Measurements from ENCODE around the gene GPC6.

Gene GPC6

DNA sequence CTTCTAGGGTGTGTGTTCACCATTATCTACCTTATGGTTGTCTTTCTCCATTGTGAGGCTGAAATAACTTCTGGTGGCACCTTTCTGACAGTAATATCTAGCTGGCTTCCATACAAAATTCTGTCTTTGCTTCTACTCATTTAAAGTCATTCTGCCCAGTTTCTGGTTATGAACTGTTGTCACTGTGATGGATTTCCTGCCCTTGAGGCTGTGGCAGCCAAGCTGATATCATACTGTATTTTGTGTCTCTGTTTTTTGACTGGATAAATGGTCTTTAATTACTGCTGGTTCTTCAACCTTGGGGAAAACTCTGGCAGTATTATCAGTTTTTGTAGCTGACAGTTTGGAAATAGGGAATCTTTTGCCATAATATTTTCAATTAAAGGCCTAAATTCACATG lies 233.4 kb downstream of the GPC6 start:
- no peak for DNase-seq (ENCODE audit: extremely low read depth, low read depth)
- TF ChIP-seq, protein P1, sequence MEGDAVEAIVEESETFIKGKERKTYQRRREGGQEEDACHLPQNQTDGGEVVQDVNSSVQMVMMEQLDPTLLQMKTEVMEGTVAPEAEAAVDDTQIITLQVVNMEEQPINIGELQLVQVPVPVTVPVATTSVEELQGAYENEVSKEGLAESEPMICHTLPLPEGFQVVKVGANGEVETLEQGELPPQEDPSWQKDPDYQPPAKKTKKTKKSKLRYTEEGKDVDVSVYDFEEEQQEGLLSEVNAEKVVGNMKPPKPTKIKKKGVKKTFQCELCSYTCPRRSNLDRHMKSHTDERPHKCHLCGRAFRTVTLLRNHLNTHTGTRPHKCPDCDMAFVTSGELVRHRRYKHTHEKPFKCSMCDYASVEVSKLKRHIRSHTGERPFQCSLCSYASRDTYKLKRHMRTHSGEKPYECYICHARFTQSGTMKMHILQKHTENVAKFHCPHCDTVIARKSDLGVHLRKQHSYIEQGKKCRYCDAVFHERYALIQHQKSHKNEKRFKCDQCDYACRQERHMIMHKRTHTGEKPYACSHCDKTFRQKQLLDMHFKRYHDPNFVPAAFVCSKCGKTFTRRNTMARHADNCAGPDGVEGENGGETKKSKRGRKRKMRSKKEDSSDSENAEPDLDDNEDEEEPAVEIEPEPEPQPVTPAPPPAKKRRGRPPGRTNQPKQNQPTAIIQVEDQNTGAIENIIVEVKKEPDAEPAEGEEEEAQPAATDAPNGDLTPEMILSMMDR (IDR thresholded peaks at IDR 0.05; ENCODE audit: low read depth, low read length, missing control alignments) = no peak
- no peak overlapping the region for H3K4me3 ChIP-seq (replicated peaks; ENCODE audit: low read depth, low read length)

DNA sequence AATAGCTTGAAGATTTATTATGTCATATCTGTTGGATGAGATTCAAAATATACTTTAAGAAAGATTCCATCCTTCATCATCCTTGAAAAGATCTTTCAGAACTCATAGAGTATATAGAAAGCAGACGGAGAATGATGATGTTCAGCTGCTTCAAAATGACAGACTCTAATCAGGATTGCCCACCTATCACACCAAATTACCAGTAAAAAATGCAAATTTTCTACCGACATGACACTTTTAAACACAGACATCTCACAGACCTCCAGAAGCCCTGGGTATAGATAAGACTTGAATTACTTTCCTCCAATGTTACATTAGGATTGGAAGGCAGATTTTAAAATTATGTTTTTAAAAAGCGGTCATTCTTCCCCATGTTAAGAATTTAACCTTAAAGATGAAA lies 235.5 kb downstream of the GPC6 start:
- TF ChIP-seq, protein P1 (IDR thresholded peaks at IDR 0.05; ENCODE audit: low read depth, low read length, missing control alignments) = no peak
- DNase-seq (ENCODE audit: extremely low read depth, low read depth) = no peak
- no peak overlapping the region for H3K4me3 ChIP-seq (replicated peaks; ENCODE audit: low read depth, low read length)

DNA sequence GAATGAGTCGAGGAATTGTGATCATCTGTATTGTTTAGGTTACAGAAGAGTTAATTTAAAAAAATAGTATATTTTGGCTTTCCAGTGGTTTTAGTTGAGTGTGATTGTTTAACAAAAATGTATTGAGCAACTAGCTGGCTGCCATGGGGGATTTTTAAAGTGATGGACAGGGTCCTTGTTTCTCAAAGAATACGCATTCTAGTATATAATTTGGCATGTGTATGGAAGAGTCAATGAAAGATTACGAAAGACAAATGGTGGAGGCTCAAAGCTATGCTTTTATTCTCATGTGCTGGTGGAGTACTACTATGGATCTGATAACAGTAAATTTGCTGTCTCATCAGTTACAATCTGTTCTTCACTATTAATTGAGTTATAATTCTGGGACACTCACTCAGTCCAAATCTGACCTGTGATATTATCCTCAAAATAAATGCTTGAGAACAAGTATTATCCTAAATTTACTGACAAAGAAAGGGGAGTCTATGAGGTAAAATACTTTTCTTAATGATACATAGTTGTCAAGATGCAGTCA lies 240.0 kb downstream of the GPC6 start:
- TF ChIP-seq, protein P1 (IDR thresholded peaks at IDR 0.05; ENCODE audit: low read depth, low read length, missing control alignments) = no peak

DNA sequence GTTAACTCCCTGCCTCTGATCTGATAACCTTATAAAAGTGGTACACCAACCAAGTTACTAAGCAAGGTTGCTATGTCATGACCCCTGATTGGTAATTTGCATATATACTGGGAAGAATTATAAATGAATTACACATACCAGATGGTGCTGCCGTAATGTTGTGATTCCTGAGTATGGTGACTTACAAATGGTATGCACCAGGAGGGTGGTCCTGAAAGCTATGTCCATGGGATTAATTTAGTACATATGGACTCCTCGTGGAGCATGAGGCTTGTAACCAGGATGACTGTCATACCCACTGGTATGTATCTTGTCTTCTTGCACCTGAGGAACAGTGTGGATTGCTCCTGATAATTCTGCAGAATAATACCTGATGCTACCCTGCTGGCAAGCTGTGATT lies 240.6 kb downstream of the GPC6 start:
- TF ChIP-seq, protein P1 (IDR thresholded peaks at IDR 0.05; ENCODE audit: low read depth, low read length, missing control alignments) = no peak
- DNase-seq (ENCODE audit: extremely low read depth, low read depth) = no peak
- H3K4me3 ChIP-seq (replicated peaks; ENCODE audit: low read depth, low read length) = no peak overlapping the region

More for the DNA sequence above, 240.0 kb downstream of the GPC6 start:
- no peak for DNase-seq (ENCODE audit: extremely low read depth, low read depth)
- H3K4me3 ChIP-seq (replicated peaks; ENCODE audit: low read depth, low read length) = no peak overlapping the region

DNA sequence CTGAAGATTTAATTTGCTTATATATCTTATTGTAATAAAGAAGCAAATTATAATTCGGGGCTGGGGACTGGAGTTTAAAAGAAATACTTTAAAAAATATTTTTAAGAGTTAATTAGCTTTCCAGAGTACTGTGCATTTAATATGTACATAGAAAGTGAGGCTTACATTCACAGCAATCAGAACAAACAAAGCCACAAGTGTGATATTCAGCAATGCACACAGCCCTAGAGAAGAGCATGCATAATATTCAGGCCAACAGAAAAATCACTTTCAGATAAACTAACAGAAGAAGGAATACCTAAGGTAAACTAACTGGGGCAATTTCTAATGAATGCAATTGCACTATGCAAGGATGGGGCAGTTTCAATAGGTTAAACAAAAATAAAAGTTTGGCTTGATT lies 241.8 kb downstream of the GPC6 start:
- DNase-seq (ENCODE audit: extremely low read depth, low read depth) = no peak
- H3K4me3 ChIP-seq (replicated peaks; ENCODE audit: low read depth, low read length) = no peak overlapping the region
- TF ChIP-seq, protein P1 (IDR thresholded peaks at IDR 0.05; ENCODE audit: low read depth, low read length, missing control alignments) = no peak

DNA sequence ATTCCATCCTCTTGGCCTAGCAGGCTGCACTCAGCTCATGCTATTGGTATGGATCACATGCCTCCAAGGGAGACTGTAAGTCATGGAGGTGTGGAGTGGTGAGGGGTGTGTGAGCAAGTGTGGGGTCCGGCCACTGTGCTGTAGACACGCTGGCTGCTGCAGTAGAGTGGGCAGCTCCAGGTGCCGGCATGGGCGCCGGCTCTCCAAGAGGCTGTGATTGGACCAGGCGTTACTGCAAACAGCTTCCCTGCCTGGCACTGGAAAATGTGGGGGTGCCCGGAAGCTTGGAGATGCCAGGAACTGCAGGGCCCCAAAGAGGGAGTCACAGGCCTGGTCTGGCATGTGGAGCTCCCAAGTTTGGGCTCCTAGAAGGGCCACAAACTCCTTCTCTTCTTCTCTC lies 245.7 kb downstream of the GPC6 start:
- DNase-seq (ENCODE audit: extremely low read depth, low read depth) = no peak
- no peak overlapping the region for H3K4me3 ChIP-seq (replicated peaks; ENCODE audit: low read depth, low read length)
- TF ChIP-seq, protein P1 (IDR thresholded peaks at IDR 0.05; ENCODE audit: low read depth, low read length, missing control alignments) = no peak

DNA sequence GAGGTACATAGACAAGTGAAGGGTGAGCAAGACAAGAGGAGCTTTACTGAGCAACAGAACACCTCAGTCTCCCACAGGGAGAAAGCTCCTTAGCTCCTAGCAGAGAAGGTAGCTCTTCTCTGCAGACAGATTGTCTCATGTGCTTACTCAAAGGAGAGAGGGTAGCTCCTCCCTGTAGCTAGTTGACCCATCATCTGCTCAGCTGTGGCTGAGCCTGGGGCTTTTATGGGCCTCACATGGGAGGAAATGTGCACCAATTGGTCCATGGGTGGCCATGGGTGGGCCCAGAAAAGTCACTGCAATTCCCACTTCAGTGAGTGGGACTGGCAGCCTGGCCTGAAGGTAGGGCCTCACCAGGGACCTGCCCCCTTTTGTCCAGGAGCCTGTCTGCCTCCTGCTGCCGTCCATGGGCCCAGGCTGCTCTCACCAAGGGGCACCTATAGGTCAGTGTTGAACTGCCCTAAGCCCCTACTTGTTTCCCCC lies 246.2 kb downstream of the GPC6 start:
- TF ChIP-seq, protein P1 (IDR thresholded peaks at IDR 0.05; ENCODE audit: low read depth, low read length, missing control alignments) = no peak
- H3K4me3 ChIP-seq (replicated peaks; ENCODE audit: low read depth, low read length) = no peak overlapping the region
- no peak for DNase-seq (ENCODE audit: extremely low read depth, low read depth)
